BJ (cell line): ENCODE measurements around the gene KPNB1. TPM values are rescaled to one million over a fixed set of nuclear protein-coding genes. Genes with fewer than 3 reads are reported as not detected.

ENCODE experiments used
- CTCF ChIA-PET: fragments of 350-600 bp; formaldehyde crosslinking; extraction: SDS; loops from one replicate; lab custom pipeline; 2021; ENCODE audit warnings: antibody characterized with exemption, inconsistent platforms; lab: Yijun Ruan, JAX
- POLR2A ChIA-PET: fragments of 300-600 bp; sonication (Branson Sonifier 250); formaldehyde crosslinking; extraction: SDS; loops from one replicate; lab custom pipeline; 2021; ENCODE audit warnings: antibody characterized with exemption; lab: Charles Lee
- DNase-seq: peaks from one replicate; pipeline ENCODE4 v3.0.0-alpha.2; 2011; ENCODE audit warnings: low read depth
- H3K27me3 ChIP-seq: 2 replicates; pipeline ENCODE4 v1.6.0; 2011; ENCODE audit warnings: low read length; ENCODE audit not compliant: control insufficient read depth, insufficient read depth
- H3K36me3 ChIP-seq: 2 replicates; pipeline ENCODE4 v1.5.1; 2011; ENCODE audit warnings: low read length; ENCODE audit not compliant: control insufficient read depth, insufficient read depth
- H3K4me3 ChIP-seq: 2 replicates; pipeline ENCODE4 v1.5.1; 2011; ENCODE audit warnings: low read depth, mild to moderate bottlenecking, control low read depth, low read length
- CTCF ChIP-seq: IDR thresholded peaks from 2 replicates; pipeline ENCODE4 v1.5.1; 2011; ENCODE audit warnings: low read depth, mild to moderate bottlenecking, control low read depth, inconsistent platforms, low read length, moderate library complexity; ENCODE audit not compliant: insufficient read depth
- polyA plus RNA-seq: library from polyadenylated mRNA; depleted of rRNA; stranded (reverse); fragments of >200 nt; gene quantifications from 2 replicates; pipeline ENCODE4 v1.2.3, GENCODE V29; 2011

KPNB1 gene
- polyA plus RNA-seq, 1 experiment, result 171 TPM

GRCh38 chr17:47703671-47704070 lies 54.0 kb downstream of the KPNB1 start:
- TF ChIP-seq CTCF, result no peak
- POLR2A ChIA-PET, result no interaction called here
- CTCF ChIA-PET, result interaction anchor here (1.1 kb wide), 1 partner anchor 87 kb away, joined by 5 read pairs; no protein-coding TSS in a partner anchor
- DNase-seq, result no peak
- H3K4me3 ChIP-seq, result no peak overlapping the region
- peaks cover 13% of the 10 kb centered on the region for H3K36me3 ChIP-seq
- H3K27me3 ChIP-seq, result no peaks in the 10 kb centered on the region

GRCh38 chr17:47704116-47704515 lies 54.4 kb downstream of the KPNB1 start:
- ChIA-PET CTCF (interaction anchor here (1.1 kb wide), 1 partner anchor 86 kb away, joined by 5 read pairs; no protein-coding TSS in a partner anchor), POLR2A (no interaction called here)
- TF ChIP-seq CTCF, result no peak
- Histone ChIP-seq H3K4me3 (no peak overlapping the region), H3K27me3 (no peaks in the 10 kb centered on the region), H3K36me3 (peaks cover 13% of the 10 kb centered on the region)
- DNase-seq, result no peak

GRCh38 chr17:47704736-47705135 lies 55.0 kb downstream of the KPNB1 start:
- no peak for TF ChIP-seq CTCF
- Histone ChIP-seq H3K27me3 (no peaks in the 10 kb centered on the region), H3K4me3 (no peak overlapping the region), H3K36me3 (peaks cover 9% of the 10 kb centered on the region)
- DNase-seq, result no peak
- CTCF ChIA-PET, result interaction anchor here (1.1 kb wide), 1 partner anchor 86 kb away, joined by 5 read pairs; no protein-coding TSS in a partner anchor
- POLR2A ChIA-PET, result no interaction called here

- no peak for TF ChIP-seq CTCF
- no peak overlapping the region for H3K4me3 ChIP-seq
- H3K27me3 ChIP-seq, result no peaks in the 10 kb centered on the region
- no peak for DNase-seq
- POLR2A ChIA-PET, result no interaction called here
- CTCF ChIA-PET, result interaction anchor here (3.7 kb wide), 1 partner anchor 8 kb away, joined by 35 read pairs; no protein-coding TSS in a partner anchor
- H3K36me3 ChIP-seq, result peaks cover 10% of the 10 kb centered on the region
Measured at GRCh38 chr17:47705536-47706530, 56.1 kb downstream of the KPNB1 start.
